Fibroblast of lung (primary cell): Measurements from ENCODE around the gene LRCH3.

Experiments used
- CTCF ChIP-seq, 2 donors: IDR thresholded peaks in 1 of 2; conservative IDR thresholded peaks in 1 of 2; 1 replicate in 1 of 2; 2 replicates in 1 of 2; pipeline ENCODE4 v1.5.1; 2011 to 2012; ENCODE audit warnings: low read length in 2 of 2, control low read depth in 1 of 2, inconsistent platforms in 1 of 2, low read depth in 1 of 2, mild to moderate bottlenecking in 1 of 2
- EZH2 ChIP-seq: IDR thresholded peaks from 2 replicates; pipeline ENCODE4 v1.5.1; 2012; ENCODE audit warnings: low read length, control low read depth, mild to moderate bottlenecking; ENCODE audit errors: missing control alignments

GRCh38 chr3:197796087-197796486, 5.0 kb downstream of the LRCH3 start:
- TF ChIP-seq CTCF (conservative IDR thresholded peaks at IDR 0.05 in 1 of 2, IDR thresholded peaks at IDR 0.05 in 1 of 2; ENCODE audit: low read depth in 1 of 2, low read length in 2 of 2) (no peak), EZH2 (no peak)
